Panc1 (cell line): ENCODE results near the gene SLC4A2. TPM values are rescaled to one million over a fixed set of nuclear protein-coding genes. Genes with fewer than 3 reads are reported as not detected.

Experiments
- ATAC-seq: fragments of 200-7000 bp; cut with Tn5 transposase; 2 replicates; pipeline ENCODE4 v1.9.1; 2020; ENCODE audit warnings: mild to moderate bottlenecking, moderate library complexity
- BruUV-seq: library from RNA; stranded (reverse); fragments of 400-500 nt; replicated peaks from 2 replicates; lab custom pipeline; 2021; lab: Mats Ljungman, UMichigan
- CTCF ChIA-PET: fragments of 300-600 bp; sonication (Branson Sonifier 250); formaldehyde crosslinking; loops from one replicate; lab custom pipeline; 2022; ENCODE audit warnings: antibody characterized with exemption; lab: Charles Lee
- POLR2A ChIA-PET: fragments of 300-600 bp; sonication (Branson Sonifier 250); formaldehyde crosslinking; loops from one replicate; lab custom pipeline; 2022; ENCODE audit warnings: antibody characterized with exemption; lab: Charles Lee
- DNase-seq: peaks from one replicate; pipeline ENCODE4 v3.0.0-alpha.2; 2010; ENCODE audit warnings: low read depth, low spot score
- H3K27ac ChIP-seq: 2 replicates; pipeline ENCODE4 v1.5.1; 2011; ENCODE audit warnings: mild to moderate bottlenecking, low read length, inconsistent platforms
- H3K27me3 ChIP-seq: fragments of 200-500 bp; sonication (Bioruptor generic); 2 replicates; pipeline ENCODE4 v1.6.0; 2014; ENCODE audit warnings: low read length, inconsistent platforms; ENCODE audit not compliant: control insufficient read depth, insufficient read depth
- H3K36me3 ChIP-seq: fragments of 200-500 bp; sonication (Bioruptor generic); 2 replicates; pipeline ENCODE4 v1.5.1; 2014; ENCODE audit warnings: inconsistent platforms, mild to moderate bottlenecking, low read length, moderate library complexity; ENCODE audit not compliant: control insufficient read depth, insufficient read depth
- H3K4me1 ChIP-seq: 2 replicates; pipeline ENCODE4 v1.5.1; 2011; ENCODE audit warnings: inconsistent platforms, mild to moderate bottlenecking, low read length, moderate library complexity; ENCODE audit not compliant: control insufficient read depth, insufficient read depth
- H3K4me3 ChIP-seq, 2 experiments: 2 replicates each; pipeline ENCODE4 v1.5.1; 2011 to 2012; ENCODE audit warnings: low read depth in 2 of 2, low read length in 2 of 2, mild to moderate bottlenecking in 2 of 2, inconsistent platforms in 1 of 2, moderate library complexity in 1 of 2
- H3K9me3 ChIP-seq: fragments of 200-500 bp; sonication (Bioruptor generic); 2 replicates; pipeline ENCODE4 v1.5.1; 2014; ENCODE audit warnings: low read depth, mild to moderate bottlenecking, inconsistent platforms, low read length, moderate library complexity; ENCODE audit not compliant: control insufficient read depth, insufficient read depth
- CTCF ChIP-seq: fragments of 450-650 bp; IDR thresholded peaks from 2 replicates; pipeline ENCODE4 v1.5.1; 2017; ENCODE audit warnings: mild to moderate bottlenecking
- POLR2AphosphoS5 ChIP-seq: IDR thresholded peaks from 2 replicates; pipeline ENCODE4 v1.6.1; 2012; ENCODE audit warnings: mild to moderate bottlenecking, low read depth, low read length, moderate library complexity
- REST ChIP-seq, 2 experiments: IDR thresholded peaks; 2 replicates each; pipeline ENCODE4 v1.6.1; 2011 to 2012; ENCODE audit warnings: low read depth in 2 of 2, control low read depth in 1 of 2, low read length in 1 of 2, mild to moderate bottlenecking in 1 of 2, moderate library complexity in 1 of 2; ENCODE audit not compliant: insufficient read depth in 1 of 2
- SIN3A ChIP-seq: IDR thresholded peaks from 2 replicates; pipeline ENCODE4 v1.6.1; 2012; ENCODE audit warnings: low read depth, mild to moderate bottlenecking, low read length, moderate library complexity, borderline replicate concordance; ENCODE audit not compliant: insufficient read depth
- TCF7L2 ChIP-seq: IDR thresholded peaks from 2 replicates; pipeline ENCODE4 v1.6.1; 2011; ENCODE audit warnings: mild to moderate bottlenecking, low read depth, low read length, inconsistent platforms
- in situ Hi-C: cut with HindIII; loops from 2 replicates; pipeline ENCODE4 v1.10.0; 2016; ENCODE audit warnings: low sequenced_read_pairs, low pct_unique_long_range_greater_than_20kb
- intact Hi-C: fragments of 100-400 bp; cut with micrococcal nuclease; formaldehyde crosslinking; loops from one replicate; pipeline ENCODE4 v1.10.0; 2022; ENCODE audit not compliant: unreplicated experiment
- total RNA-seq: library from RNA; stranded (reverse); gene quantifications from one replicate; pipeline ENCODE4 v1.2.1, GENCODE V29; 2021; ENCODE audit not compliant: unreplicated experiment

Gene SLC4A2
- total RNA-seq, 1 experiment from 2014 or later = 580 TPM

GRCh38 chr7:151062399-151063211 lies 3.2 kb downstream of the SLC4A2 start:
- ChIA-PET CTCF (interaction anchor here (0.5 to 0.6 kb wide), 2 partner anchors 11 to 19 kb away, joined by 3 to 5 read pairs; no protein-coding TSS in a partner anchor), POLR2A (interaction anchor here (0.5 to 0.7 kb wide), 5 partner anchors 32 to 124 kb away, joined by 3 to 8 read pairs (median 3); partner anchors contain the start of gene ABCB8)
- no peak for TF ChIP-seq REST (IDR thresholded peaks at IDR 0.05; ENCODE audit: insufficient read depth in 1 of 2, low read depth in 2 of 2, low read length in 1 of 2)
- no peak for TF ChIP-seq TCF7L2
- TF ChIP-seq CTCF = no peak
- no peak for TF ChIP-seq SIN3A
- no peak; the same call in 1 of the 2 replicates for ATAC-seq
- Histone ChIP-seq H3K36me3 (peaks cover 16% of the 10 kb centered on the region), H3K9me3 (no peaks in the 10 kb centered on the region), H3K4me3 (peak overlapping the region; percentile 83 to 94), H3K27me3 (no peaks in the 10 kb centered on the region), H3K4me1 (peaks cover 33% of the 10 kb centered on the region), H3K27ac (peak overlapping the region; percentile 94)
- in situ Hi-C loops (no loop called here), intact Hi-C loops (no loop called here)
- no TSS peak for BruUV-seq
- DNase-seq = no peak

GRCh38 chr7:151063212-151063561 lies 3.8 kb downstream of the SLC4A2 start:
- in situ Hi-C loops = no loop called here
- ATAC-seq = no peak

More at GRCh38 chr7:151063212-151063561, 3.8 kb downstream of the SLC4A2 start:
- H3K9me3 ChIP-seq = no peaks in the 10 kb centered on the region
- no peak for DNase-seq
- CTCF ChIA-PET = interaction anchor here (0.9 kb wide), 1 partner anchor 13 kb away, joined by 3 read pairs; no protein-coding TSS in a partner anchor
- peak overlapping the region; percentile 20 to 38 for H3K4me3 ChIP-seq
- no peak for TF ChIP-seq POLR2AphosphoS5
- no peak for TF ChIP-seq REST (IDR thresholded peaks at IDR 0.05; ENCODE audit: insufficient read depth in 1 of 2, low read depth in 2 of 2, low read length in 1 of 2)
- TF ChIP-seq TCF7L2 = no peak
- peaks cover 19% of the 10 kb centered on the region for H3K36me3 ChIP-seq
- peak overlapping the region; percentile 76 for H3K27ac ChIP-seq
- H3K4me1 ChIP-seq = peaks cover 33% of the 10 kb centered on the region
- H3K27me3 ChIP-seq = no peaks in the 10 kb centered on the region
- POLR2A ChIA-PET = interaction anchor here (0.5 to 0.7 kb wide), 3 partner anchors 35 to 124 kb away, joined by 3 to 7 read pairs (median 3); partner anchors contain the start of gene ABCB8
- intact Hi-C loops = no loop called here
- BruUV-seq = no TSS peak
